Common myeloid progenitor, CD34-positive (primary cell): ENCODE results near the gene NXPH4.

Experiments used
- CTCF ChIA-PET: fragments of 350-600 bp; sonication (Branson Sonifier 250); formaldehyde crosslinking; loops from one replicate; lab custom pipeline; 2021; ENCODE audit warnings: antibody characterized with exemption; lab: Charles Lee
- POLR2A ChIA-PET: fragments of 350-600 bp; sonication (Branson Sonifier 250); formaldehyde crosslinking; loops from one replicate; lab custom pipeline; 2021; ENCODE audit warnings: antibody characterized with exemption; lab: Charles Lee
- DNase-seq, 3 donors: peaks; one replicate each; pipeline versions ENCODE4 v3.0.0 to v3.0.0-alpha.2; 2013
- H3K27ac ChIP-seq, 2 experiments: 1 replicate in 1 of 2; 2 replicates in 1 of 2; pipeline ENCODE4 v1.7.0; 2013; ENCODE audit warnings: inconsistent platforms in 2 of 2, low read length in 2 of 2, mild to moderate bottlenecking in 2 of 2, low read depth in 1 of 2, moderate library complexity in 1 of 2; ENCODE audit not compliant: severe bottlenecking in 2 of 2, insufficient read depth in 1 of 2, poor library complexity in 1 of 2
- H3K27me3 ChIP-seq, 5 experiments: replicated peaks in 2 of 5; 1 replicate in 3 of 5; 2 replicates in 2 of 5; pipeline versions ENCODE4 v1.6.1 to v1.7.0; 2013; ENCODE audit warnings: low read length in 4 of 5, mild to moderate bottlenecking in 2 of 5, moderate library complexity in 2 of 5, inconsistent platforms in 1 of 5; ENCODE audit not compliant: insufficient read depth in 5 of 5, control insufficient read depth in 4 of 5
- H3K36me3 ChIP-seq, 4 experiments: 1 replicate in 2 of 4; 2 replicates in 2 of 4; pipeline versions ENCODE4 v1.6.1 to v1.7.0; 2013; ENCODE audit warnings: low read length in 3 of 4, control low read depth in 1 of 4, mild to moderate bottlenecking in 1 of 4; ENCODE audit not compliant: control insufficient read depth in 4 of 4, insufficient read depth in 4 of 4
- H3K4me1 ChIP-seq, 4 experiments: 1 replicate in 3 of 4; 2 replicates in 1 of 4; pipeline versions ENCODE4 v1.6.1 to v1.7.1; 2013; ENCODE audit warnings: low read length in 3 of 4, mild to moderate bottlenecking in 3 of 4, control low read depth in 1 of 4, inconsistent platforms in 1 of 4, moderate library complexity in 1 of 4; ENCODE audit not compliant: control insufficient read depth in 4 of 4, insufficient read depth in 4 of 4; ENCODE audit errors: control extremely low read depth in 1 of 4
- H3K4me3 ChIP-seq, 7 experiments: 1 replicate in 4 of 7; 2 replicates in 3 of 7; pipeline versions ENCODE4 v1.5.1 to v1.7.0; 2013; ENCODE audit warnings: mild to moderate bottlenecking in 7 of 7, low read length in 6 of 7, moderate library complexity in 6 of 7, inconsistent platforms in 2 of 7, low read depth in 2 of 7, control low read depth in 1 of 7; ENCODE audit not compliant: insufficient read depth in 4 of 7, control insufficient read depth in 1 of 7; ENCODE audit errors: extremely low read depth in 1 of 7
- H3K9me3 ChIP-seq, 5 experiments: 1 replicate in 4 of 5; 2 replicates in 1 of 5; pipeline versions ENCODE4 v1.6.1 to v1.7.1; 2013; ENCODE audit warnings: low read length in 4 of 5, mild to moderate bottlenecking in 2 of 5, inconsistent platforms in 1 of 5, low read depth in 1 of 5, moderate library complexity in 1 of 5; ENCODE audit not compliant: control insufficient read depth in 4 of 5, insufficient read depth in 2 of 5; ENCODE audit errors: control extremely low read depth in 1 of 5
- WGBS: methylation state at CpG from one replicate; pipeline ENCODE4 v1.1.5; 2013; ENCODE audit not compliant: insufficient coverage; 5-methylcytosine and 5-hydroxymethylcytosine counted together

The NXPH4 gene

DNA sequence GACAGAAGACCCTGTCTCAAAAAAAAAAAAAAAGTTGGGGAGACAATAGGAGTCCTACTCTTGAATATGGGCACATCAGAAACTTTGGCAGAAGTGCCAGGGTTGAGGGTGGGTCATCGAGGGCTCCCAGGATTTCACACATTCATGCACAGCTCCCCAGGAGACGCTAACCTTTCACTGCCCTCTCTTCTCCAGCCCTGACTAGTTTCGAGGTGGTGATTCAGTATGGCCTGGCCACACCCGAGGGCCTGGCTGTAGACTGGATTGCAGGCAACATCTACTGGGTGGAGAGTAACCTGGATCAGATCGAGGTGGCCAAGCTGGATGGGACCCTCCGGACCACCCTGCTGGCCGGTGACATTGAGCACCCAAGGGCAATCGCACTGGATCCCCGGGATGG, 39.7 kb upstream of the NXPH4 start:
- 94% methylated on average over 9 of the region's 9 CpGs for WGBS

DNA sequence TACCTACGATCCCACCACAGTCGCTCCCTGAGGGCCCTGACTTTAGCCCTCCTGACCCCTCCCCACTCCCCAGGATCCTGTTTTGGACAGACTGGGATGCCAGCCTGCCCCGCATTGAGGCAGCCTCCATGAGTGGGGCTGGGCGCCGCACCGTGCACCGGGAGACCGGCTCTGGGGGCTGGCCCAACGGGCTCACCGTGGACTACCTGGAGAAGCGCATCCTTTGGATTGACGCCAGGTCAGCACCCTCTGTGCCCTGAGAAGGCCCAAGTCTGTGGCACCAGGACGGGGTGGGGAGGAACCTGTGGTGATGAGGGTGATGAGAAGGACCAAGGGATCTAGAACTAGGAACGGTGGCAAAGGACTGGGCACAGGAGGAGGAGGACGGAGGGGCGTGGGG, 39.2 kb upstream of the NXPH4 start:
- DNase-seq: no peak
- ChIA-PET CTCF (interaction anchor here (0.8 to 14.4 kb wide), 6 partner anchors 8 to 65 kb away, joined by 3 to 399 read pairs (median 14); partner anchors contain the start of genes LRP1 and STAT6), POLR2A (no interaction called here)
- no peaks in the 10 kb centered on the region for H3K4me1 ChIP-seq
- no peak overlapping the region for H3K4me3 ChIP-seq
- WGBS: 97% methylated on average over 13 of the region's 16 CpGs
- no peaks in the 10 kb centered on the region for H3K9me3 ChIP-seq
- H3K36me3 ChIP-seq: no peaks in the 10 kb centered on the region
- H3K27me3 ChIP-seq: peaks cover 0 to 4% (median 0%) of the 10 kb centered on the region in 5 experiments
- no peak overlapping the region for H3K27ac ChIP-seq

More for the DNA sequence above, 39.7 kb upstream of the NXPH4 start:
- DNase-seq: no peak
- Histone ChIP-seq H3K27ac (no peak overlapping the region), H3K4me1 (no peaks in the 10 kb centered on the region), H3K4me3 (no peak overlapping the region), H3K9me3 (no peaks in the 10 kb centered on the region), H3K27me3 (peaks cover 0 to 2% (median 0%) of the 10 kb centered on the region in 5 experiments), H3K36me3 (no peaks in the 10 kb centered on the region)
- CTCF ChIA-PET: interaction anchor here (0.6 to 14.4 kb wide), 9 partner anchors 9 to 125 kb away, joined by 3 to 399 read pairs (median 11); partner anchors contain the start of genes LRP1 and STAT6
- POLR2A ChIA-PET: no interaction called here

DNA sequence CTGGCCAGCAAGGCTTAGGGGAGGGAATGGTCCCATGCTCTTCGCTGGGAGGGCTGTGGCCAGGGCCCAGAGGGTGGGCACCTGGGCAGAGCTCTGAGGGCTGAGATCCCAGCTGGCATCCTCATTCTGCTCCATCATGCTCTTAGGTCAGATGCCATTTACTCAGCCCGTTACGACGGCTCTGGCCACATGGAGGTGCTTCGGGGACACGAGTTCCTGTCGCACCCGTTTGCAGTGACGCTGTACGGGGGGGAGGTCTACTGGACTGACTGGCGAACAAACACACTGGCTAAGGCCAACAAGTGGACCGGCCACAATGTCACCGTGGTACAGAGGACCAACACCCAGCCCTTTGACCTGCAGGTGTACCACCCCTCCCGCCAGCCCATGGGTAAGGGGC, 38.4 kb upstream of the NXPH4 start:
- no peak for DNase-seq
- POLR2A ChIA-PET: interaction anchor here (0.6 kb wide), 1 partner anchor 42 kb away, joined by 3 read pairs; no protein-coding TSS in a partner anchor
- Histone ChIP-seq H3K4me1 (no peaks in the 10 kb centered on the region), H3K9me3 (no peaks in the 10 kb centered on the region), H3K36me3 (no peaks in the 10 kb centered on the region), H3K4me3 (no peak overlapping the region), H3K27me3 (peaks cover 0 to 4% (median 0%) of the 10 kb centered on the region in 5 experiments), H3K27ac (no peak overlapping the region)
- CTCF ChIA-PET: interaction anchor here (4.7 to 18.6 kb wide), 3 partner anchors 7 to 108 kb away, joined by 20 to 350 read pairs (median 182); partner anchors contain the start of gene LRP1
- WGBS: 91% methylated on average over 13 of the region's 14 CpGs

DNA sequence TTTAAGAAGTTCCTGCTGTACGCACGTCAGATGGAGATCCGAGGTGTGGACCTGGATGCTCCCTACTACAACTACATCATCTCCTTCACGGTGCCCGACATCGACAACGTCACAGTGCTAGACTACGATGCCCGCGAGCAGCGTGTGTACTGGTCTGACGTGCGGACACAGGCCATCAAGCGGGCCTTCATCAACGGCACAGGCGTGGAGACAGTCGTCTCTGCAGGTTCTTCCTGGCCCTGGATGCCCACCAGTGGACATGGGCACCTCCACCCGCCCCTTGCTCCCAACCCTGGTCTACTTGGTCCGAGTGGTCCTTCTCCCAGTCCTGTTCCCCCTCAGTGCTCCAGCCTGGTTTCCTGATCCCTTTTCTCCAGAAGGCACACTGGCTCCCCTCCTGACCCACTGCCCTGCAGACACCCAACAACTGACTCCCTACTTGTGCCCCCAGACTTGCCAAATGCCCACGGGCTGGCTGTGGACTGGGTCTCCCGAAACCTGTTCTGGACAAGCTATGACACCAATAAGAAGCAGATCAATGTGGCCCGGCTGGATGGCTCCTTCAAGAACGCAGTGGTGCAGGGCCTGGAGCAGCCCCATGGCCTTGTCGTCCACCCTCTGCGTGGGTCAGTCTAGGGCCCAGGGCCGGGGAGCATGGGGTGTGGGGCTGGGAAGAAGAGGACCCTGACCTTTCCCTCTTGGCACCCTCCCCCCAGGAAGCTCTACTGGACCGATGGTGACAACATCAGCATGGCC, 37.1 kb upstream of the NXPH4 start:
- Histone ChIP-seq H3K4me3 (no peak overlapping the region), H3K9me3 (no peaks in the 10 kb centered on the region), H3K36me3 (no peaks in the 10 kb centered on the region), H3K27ac (no peak overlapping the region), H3K27me3 (peaks cover 0 to 4% (median 0%) of the 10 kb centered on the region in 5 experiments), H3K4me1 (no peaks in the 10 kb centered on the region)
- no peak for DNase-seq
- ChIA-PET POLR2A (no interaction called here), CTCF (interaction anchor here (0.9 to 18.6 kb wide), 7 partner anchors 4 to 109 kb away, joined by 4 to 350 read pairs (median 20); partner anchors contain the start of genes LRP1, LRP1-AS and STAT6)
- WGBS: 96% methylated on average over 26 of the region's 27 CpGs

DNA sequence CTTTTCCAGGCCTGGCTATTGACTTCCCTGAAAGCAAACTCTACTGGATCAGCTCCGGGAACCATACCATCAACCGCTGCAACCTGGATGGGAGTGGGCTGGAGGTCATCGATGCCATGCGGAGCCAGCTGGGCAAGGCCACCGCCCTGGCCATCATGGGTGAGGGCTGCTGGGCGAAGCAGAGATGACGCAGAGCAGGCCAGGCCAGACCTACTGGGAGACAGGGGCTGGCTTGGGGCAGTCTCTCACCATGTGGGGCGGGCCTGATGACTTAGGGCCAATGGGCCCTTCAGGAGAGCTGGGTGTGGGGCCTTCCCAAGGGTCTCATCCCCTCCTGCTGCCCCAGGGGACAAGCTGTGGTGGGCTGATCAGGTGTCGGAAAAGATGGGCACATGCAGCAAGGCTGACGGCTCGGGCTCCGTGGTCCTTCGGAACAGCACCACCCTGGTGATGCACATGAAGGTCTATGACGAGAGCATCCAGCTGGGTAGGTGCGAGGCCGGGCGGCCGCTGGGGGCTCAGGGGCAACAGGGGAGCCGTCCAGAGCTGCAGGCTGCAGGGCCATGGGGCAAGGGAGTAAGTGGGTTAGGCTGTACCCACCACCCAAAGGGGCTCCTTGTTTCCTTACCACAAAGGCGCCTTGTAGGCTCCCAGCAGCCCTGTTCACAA, 36.1 kb upstream of the NXPH4 start:
- Histone ChIP-seq H3K36me3 (no peaks in the 10 kb centered on the region), H3K27me3 (peaks cover 0 to 3% (median 0%) of the 10 kb centered on the region in 5 experiments), H3K9me3 (no peaks in the 10 kb centered on the region), H3K4me1 (no peaks in the 10 kb centered on the region), H3K4me3 (no peak overlapping the region), H3K27ac (no peak overlapping the region)
- ChIA-PET POLR2A (interaction anchor here (1.2 kb wide), 1 partner anchor 12 kb away, joined by 4 read pairs; no protein-coding TSS in a partner anchor), CTCF (interaction anchor here (0.6 to 18.6 kb wide), 10 partner anchors 5 to 110 kb away, joined by 3 to 350 read pairs (median 17); partner anchors contain the start of genes LRP1, LRP1-AS and STAT6)
- no peak for DNase-seq
- 98% methylated on average over 20 of the region's 20 CpGs for WGBS

DNA sequence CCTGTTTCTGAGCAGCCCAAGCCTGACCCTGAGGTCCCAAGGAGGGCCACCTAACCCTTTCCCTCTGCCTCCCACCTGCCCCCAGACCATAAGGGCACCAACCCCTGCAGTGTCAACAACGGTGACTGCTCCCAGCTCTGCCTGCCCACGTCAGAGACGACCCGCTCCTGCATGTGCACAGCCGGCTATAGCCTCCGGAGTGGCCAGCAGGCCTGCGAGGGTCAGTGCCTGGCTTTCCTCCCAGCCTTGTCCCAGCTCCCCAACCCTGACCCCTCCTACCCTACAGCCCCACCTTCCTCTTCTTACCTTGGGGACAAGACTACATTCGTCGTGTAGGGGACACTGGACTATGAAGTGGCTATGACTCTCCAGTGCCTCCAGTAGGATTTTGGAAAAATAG, 35.5 kb upstream of the NXPH4 start:
- Histone ChIP-seq H3K9me3 (no peaks in the 10 kb centered on the region), H3K4me1 (no peaks in the 10 kb centered on the region), H3K27me3 (peaks cover 0 to 3% (median 0%) of the 10 kb centered on the region in 5 experiments), H3K36me3 (no peaks in the 10 kb centered on the region), H3K27ac (no peak overlapping the region), H3K4me3 (no peak overlapping the region)
- ChIA-PET POLR2A (interaction anchor here (1.2 kb wide), 1 partner anchor 13 kb away, joined by 4 read pairs; no protein-coding TSS in a partner anchor), CTCF (interaction anchor here (0.6 to 18.6 kb wide), 10 partner anchors 4 to 170 kb away, joined by 3 to 350 read pairs (median 17); partner anchors contain the start of genes LRP1, LRP1-AS and STAT6)
- WGBS: 91% methylated on average over 7 of the region's 9 CpGs
- no peak for DNase-seq
